ENCODE data around the gene EFHD2.
"Not testable (repeated sequence)": the region's sequence is repeated elsewhere in the genome, so short reads cannot be mapped to it uniquely, and the experiment has no call there.

DNA sequence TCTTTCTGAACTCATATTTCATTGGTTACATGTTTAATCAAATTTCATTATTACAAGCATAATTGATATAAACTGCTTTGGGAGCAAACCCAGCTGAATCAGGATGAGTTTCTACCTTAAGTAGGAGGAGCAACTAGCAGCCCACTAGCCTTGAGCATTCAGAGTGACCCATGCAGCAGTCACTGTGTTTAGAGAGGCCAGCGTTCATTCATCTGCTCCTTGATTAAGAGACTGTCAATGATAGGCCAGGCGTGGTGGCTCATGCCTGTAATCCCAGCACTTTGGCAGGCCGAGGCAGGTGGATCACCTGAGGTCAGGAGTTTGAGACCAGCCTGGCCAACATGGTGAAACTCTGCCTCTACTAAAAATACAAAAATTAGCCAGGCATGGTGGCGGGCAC is 48.7 kb downstream of the EFHD2 start:
- TF ChIP-seq CTCF, POLR2A (IDR thresholded peaks at IDR 0.05): not testable (repeated sequence)

Measured in vagina (tissue), 2 donors.